Stomach (tissue), 9 donors: ENCODE results near the gene FSD2. TPM values are rescaled to one million over a fixed set of nuclear protein-coding genes. Genes with fewer than 3 reads are reported as not detected.

ENCODE experiments used
- DNase-seq, 2 donors: peaks; one replicate each; pipeline versions ENCODE4 v3.0.0 to v3.0.0-alpha.2; 2013 to 2019
- H3K27ac ChIP-seq, 5 donors: fragments of 200-600 bp in 4 of 5; sonication (generic) in 4 of 5; one replicate each; pipeline ENCODE4 v1.5.1; 2013 to 2019; ENCODE audit warnings: mild to moderate bottlenecking in 1 of 5, moderate library complexity in 1 of 5
- H3K27me3 ChIP-seq, 3 donors: fragments of 200-600 bp; sonication (generic); one replicate each; pipeline ENCODE4 v1.5.1; 2017 to 2019; ENCODE audit warnings: mixed run types in 1 of 3
- H3K36me3 ChIP-seq, 4 donors: fragments of 200-600 bp; sonication (generic); 1 replicate in 3 of 4; 2 replicates in 1 of 4; pipeline ENCODE4 v1.5.1; 2016 to 2019
- H3K4me1 ChIP-seq, 4 donors: fragments of 200-600 bp; sonication (generic); one replicate each; pipeline ENCODE4 v1.5.1; 2016 to 2019
- H3K4me3 ChIP-seq, 4 donors: fragments of 200-600 bp; sonication (generic) in 3 of 4; one replicate each; pipeline ENCODE4 v1.5.1; 2016 to 2019; ENCODE audit warnings: mild to moderate bottlenecking in 1 of 4
- H3K9me3 ChIP-seq, 4 donors: fragments of 200-600 bp; sonication (generic); one replicate each; pipeline ENCODE4 v1.5.1; 2016 to 2019
- CTCF ChIP-seq, 7 experiments: fragments of 450-650 bp in 4 of 7; fragments of 200-600 bp in 3 of 7; sonication (generic) in 3 of 7; IDR thresholded peaks; one replicate each; pipeline ENCODE4 v1.5.1; 2016 to 2019; ENCODE audit warnings: antibody characterized with exemption in 7 of 7, control low read depth in 2 of 7, mild to moderate bottlenecking in 1 of 7
- EP300 ChIP-seq: sonication (generic); formaldehyde crosslinking; IDR thresholded peaks from one replicate; pipeline ENCODE4 v1.6.1; 2017; ENCODE audit warnings: antibody characterized with exemption
- POLR2A ChIP-seq, 4 donors: fragments of 450-650 bp; IDR thresholded peaks; one replicate each; pipeline ENCODE4 v1.6.1; 2016; ENCODE audit warnings: antibody characterized with exemption in 4 of 4, control low read depth in 2 of 4, mild to moderate bottlenecking in 1 of 4, moderate library complexity in 1 of 4
- POLR2AphosphoS5 ChIP-seq, 3 donors: sonication (generic); formaldehyde crosslinking; IDR thresholded peaks; one replicate each; pipeline ENCODE4 v1.6.1; 2016; ENCODE audit warnings: antibody characterized with exemption in 3 of 3
- WGBS, 5 donors: extraction: QIAGEN DNeasy Blood & Tissue Kit in 3 of 5; methylation state at CpG; one replicate each; pipeline versions ENCODE4 v1.1.5 to v1.1.7; 2013 to 2018; 5-methylcytosine and 5-hydroxymethylcytosine counted together
- intact Hi-C: fragments of 100-400 bp; cut with DNase I; formaldehyde crosslinking; loops from one replicate; pipeline ENCODE4 v1.15.1; 2023; ENCODE audit warnings: low total_unique reads
- polyA plus RNA-seq, 3 donors: library from polyadenylated mRNA; stranded (reverse); fragments of 200-250 nt; gene quantifications; one replicate each; pipeline ENCODE4 v1.2.3, GENCODE V29; 2013
- total RNA-seq, 5 donors: library from RNA; depleted of rRNA; stranded (reverse); fragments of >200 nt; gene quantifications; one replicate each; pipeline versions ENCODE4 v1.1.0 to v1.2.3, GENCODE V29; 2014 to 2016
- donor health status: healthy with polysubstance abuse.
- donor health status: Bipolar disorder and iron deficiency.
- donor health status: healthy.

The FSD2 gene
- total and polyA plus RNA-seq, 8 donors: under 0.01 to 0.03 TPM; not detected in 6

GRCh38 chr15:82803793-82804574 lies 1.9 kb downstream of the FSD2 start:
- Histone ChIP-seq H3K27me3 (peaks cover 0 to 9% (median 0%) of the 10 kb centered on the region in 3 donors), H3K4me1 (peaks cover 0 to 5% (median 2%) of the 10 kb centered on the region in 4 donors)

GRCh38 chr15:82802497-82802896 lies 3.4 kb downstream of the FSD2 start:
- H3K9me3 ChIP-seq: no peaks in the 10 kb centered on the region
- intact Hi-C loops: no loop called here
- 56 to 83% (median 78%) methylated on average over 1 of the region's 1 CpG for WGBS, 5 donors
- no peaks in the 10 kb centered on the region for H3K4me1 ChIP-seq
- no peak overlapping the region for H3K27ac ChIP-seq
- no peak overlapping the region for H3K4me3 ChIP-seq
- DNase-seq: no peak
- no peak for TF ChIP-seq POLR2AphosphoS5 (IDR thresholded peaks at IDR 0.05)
- TF ChIP-seq CTCF (IDR thresholded peaks at IDR 0.05): no peak
- TF ChIP-seq EP300: no peak
- no peak for TF ChIP-seq POLR2A (IDR thresholded peaks at IDR 0.05)
- H3K27me3 ChIP-seq: peaks cover 0 to 9% (median 0%) of the 10 kb centered on the region in 3 donors
- no peaks in the 10 kb centered on the region for H3K36me3 ChIP-seq

More at GRCh38 chr15:82803793-82804574, 1.9 kb downstream of the FSD2 start:
- WGBS, 5 donors: 90 to 96% (median 95%) methylated on average over 2 of the region's 2 CpGs
- no peak for TF ChIP-seq EP300
- no peak for TF ChIP-seq POLR2AphosphoS5 (IDR thresholded peaks at IDR 0.05)
- TF ChIP-seq POLR2A (IDR thresholded peaks at IDR 0.05): no peak
- TF ChIP-seq CTCF (IDR thresholded peaks at IDR 0.05): no peak
- H3K27ac ChIP-seq: no peak overlapping the region
- intact Hi-C loops: no loop called here
- H3K9me3 ChIP-seq: no peaks in the 10 kb centered on the region
- H3K4me3 ChIP-seq: no peak overlapping the region
- no peak for DNase-seq
- H3K36me3 ChIP-seq: no peaks in the 10 kb centered on the region

GRCh38 chr15:82799183-82799841 lies 6.6 kb downstream of the FSD2 start:
- intact Hi-C loops: no loop called here
- TF ChIP-seq EP300 (no peak), POLR2AphosphoS5 (IDR thresholded peaks at IDR 0.05) (no peak), POLR2A (IDR thresholded peaks at IDR 0.05) (no peak), CTCF (IDR thresholded peaks at IDR 0.05) (no peak)
- H3K4me1 ChIP-seq: no peaks in the 10 kb centered on the region
- no peaks in the 10 kb centered on the region for H3K9me3 ChIP-seq
- WGBS, 5 donors: 59 to 85% (median 81%) methylated on average over 4 to 7 of the region's 7 CpGs
- no peaks in the 10 kb centered on the region for H3K36me3 ChIP-seq
- DNase-seq: no peak
- no peak overlapping the region for H3K4me3 ChIP-seq
- peaks cover 0 to 9% (median 0%) of the 10 kb centered on the region in 3 donors for H3K27me3 ChIP-seq
- H3K27ac ChIP-seq: no peak overlapping the region

GRCh38 chr15:82798531-82799166 lies 7.2 kb downstream of the FSD2 start:
- no peaks in the 10 kb centered on the region for H3K4me1 ChIP-seq

More at GRCh38 chr15:82798531-82799166, 7.2 kb downstream of the FSD2 start:
- WGBS, 5 donors: 59 to 71% (median 66%) methylated on average over 5 of the region's 5 CpGs
- no peaks in the 10 kb centered on the region for H3K36me3 ChIP-seq
- no peak for TF ChIP-seq POLR2AphosphoS5 (IDR thresholded peaks at IDR 0.05)
- TF ChIP-seq EP300: no peak
- no peak for TF ChIP-seq POLR2A (IDR thresholded peaks at IDR 0.05)
- no peak for TF ChIP-seq CTCF (IDR thresholded peaks at IDR 0.05)
- H3K4me3 ChIP-seq: no peak overlapping the region
- H3K27me3 ChIP-seq: peaks cover 0 to 9% (median 0%) of the 10 kb centered on the region in 3 donors
- no peaks in the 10 kb centered on the region for H3K9me3 ChIP-seq
- intact Hi-C loops: no loop called here
- H3K27ac ChIP-seq: no peak overlapping the region
- DNase-seq: no peak
